Epidermal melanocyte (primary cell): ENCODE measurements around the gene BCAS3.
"Not testable (repeated sequence)": the region's sequence is repeated elsewhere in the genome, so short reads cannot be mapped to it uniquely, and the experiment has no call there.

Experiments used
- DNase-seq: peaks from one replicate; pipeline ENCODE4 v3.0.0; 2011; ENCODE audit warnings: low spot score; ENCODE audit not compliant: insufficient read length

BCAS3 gene

DNA sequence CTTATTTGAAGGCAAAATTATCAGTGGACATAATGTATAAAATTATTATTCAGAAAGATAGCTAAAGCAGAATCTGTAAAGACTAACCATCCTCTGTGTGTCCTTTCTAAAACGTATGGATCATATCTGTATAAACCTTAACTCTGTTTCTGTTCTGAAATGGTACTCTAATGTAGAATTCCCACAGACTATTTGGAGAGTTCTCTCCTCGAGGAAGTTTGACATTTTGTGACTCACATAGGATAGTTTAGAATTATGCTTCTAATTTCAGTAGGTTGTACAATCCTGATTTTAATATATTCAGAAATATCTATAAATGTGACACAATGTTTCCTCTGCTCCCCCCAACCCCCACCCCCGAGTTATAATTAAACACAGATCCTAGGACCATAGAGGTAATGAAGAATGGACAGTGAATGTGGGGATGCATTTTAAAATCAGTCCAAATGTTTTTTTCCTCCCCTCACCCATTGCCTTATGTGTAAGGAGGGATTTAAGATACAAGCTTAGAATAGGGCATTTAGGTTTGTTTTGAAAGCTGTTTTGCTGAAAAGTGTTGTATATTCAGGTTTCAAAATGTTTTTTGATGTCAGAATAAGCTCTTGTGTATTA lies 66.8 kb downstream of the BCAS3 start:
- DNase-seq: no peak

DNA sequence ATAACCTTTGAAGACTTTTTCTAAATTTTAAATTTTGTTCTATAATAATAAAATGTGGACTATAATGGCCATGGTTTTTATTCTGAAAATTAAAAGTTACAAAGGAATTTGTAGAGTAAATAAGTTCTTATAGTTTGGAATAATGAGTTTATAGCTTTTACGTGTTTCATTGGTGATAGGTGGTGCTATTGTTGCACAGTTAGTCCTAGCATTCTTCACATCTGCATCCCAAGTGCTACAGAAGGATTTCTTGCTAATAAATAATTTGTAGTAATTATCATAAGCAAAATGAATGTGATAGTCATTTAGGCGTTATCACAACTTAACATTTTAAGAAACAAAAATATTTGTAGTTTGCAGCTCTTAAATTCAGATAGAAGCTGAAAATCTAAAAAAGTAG lies 67.9 kb downstream of the BCAS3 start:
- DNase-seq: no peak

DNA sequence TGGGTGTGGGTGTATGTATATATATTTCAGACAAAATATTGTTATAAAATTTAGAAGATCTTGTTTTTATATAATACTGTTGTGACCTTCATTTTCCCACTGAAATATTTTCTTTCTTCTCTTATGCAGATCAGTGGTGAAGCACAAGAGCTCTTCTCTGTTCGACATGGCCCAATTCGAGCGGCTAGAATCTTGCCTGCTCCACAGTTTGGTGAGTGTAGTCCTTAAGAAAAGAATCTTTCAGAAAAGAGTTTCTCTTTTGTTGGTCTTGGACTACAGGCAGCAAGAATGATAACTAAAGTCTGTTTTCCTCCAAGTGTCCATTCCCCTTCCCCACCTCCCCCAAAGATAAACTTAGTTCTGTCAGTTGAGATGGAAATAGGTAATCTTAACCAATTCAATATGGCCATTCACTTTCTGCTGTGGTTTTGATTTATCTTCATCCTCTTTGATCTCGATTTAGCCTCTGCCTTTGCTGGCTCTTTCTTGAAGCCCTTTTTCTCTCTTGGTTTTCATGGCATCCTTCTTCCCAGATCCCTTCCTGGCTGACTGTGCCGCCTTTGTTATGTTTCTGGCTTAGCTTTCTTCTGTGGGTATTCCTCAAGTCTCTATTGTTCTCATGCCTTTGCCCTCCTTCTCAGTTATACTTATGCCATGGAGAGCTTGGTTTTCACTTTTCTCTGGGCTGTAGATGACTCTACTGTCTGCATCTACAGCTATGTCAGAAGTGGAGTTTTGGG lies 69.6 kb downstream of the BCAS3 start:
- DNase-seq: no peak

DNA sequence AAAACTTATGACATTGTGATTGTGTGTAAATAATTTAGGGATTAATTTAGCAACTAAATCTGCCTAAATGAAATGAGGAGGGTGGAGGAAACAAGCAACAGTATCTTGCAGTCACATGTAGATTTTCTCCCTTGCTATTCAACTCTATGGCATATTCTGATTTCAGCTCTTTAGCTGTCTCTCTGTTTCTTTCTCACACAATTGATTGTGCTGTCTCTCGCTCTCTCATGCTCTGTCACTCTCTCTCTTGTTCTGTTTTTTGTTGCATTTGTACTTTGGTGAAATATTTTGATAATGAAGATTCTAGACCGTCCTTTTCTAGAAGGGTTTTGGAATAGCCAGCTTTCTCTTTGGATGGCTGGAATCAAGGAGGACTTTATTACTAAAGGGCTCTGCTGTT lies 70.6 kb downstream of the BCAS3 start:
- DNase-seq: no peak

DNA sequence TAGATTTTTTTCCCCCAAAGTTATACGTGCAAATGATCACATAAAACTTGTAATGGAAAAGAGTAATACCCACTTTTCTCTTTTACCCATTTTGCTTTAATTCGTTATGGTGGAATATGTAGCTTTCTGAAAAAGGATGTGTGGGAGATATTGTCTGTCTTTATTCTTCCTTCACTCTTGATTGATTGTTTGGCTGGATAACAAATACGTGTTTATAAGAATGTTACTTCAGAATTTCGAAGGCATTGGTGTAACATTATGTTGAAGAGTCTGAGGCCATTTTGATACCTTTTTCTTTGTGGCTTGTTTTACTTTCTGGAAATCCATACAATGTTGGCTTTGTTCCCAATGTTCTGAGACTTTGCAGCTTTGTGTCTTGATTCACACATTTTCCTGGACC lies 71.4 kb downstream of the BCAS3 start:
- DNase-seq: no peak

DNA sequence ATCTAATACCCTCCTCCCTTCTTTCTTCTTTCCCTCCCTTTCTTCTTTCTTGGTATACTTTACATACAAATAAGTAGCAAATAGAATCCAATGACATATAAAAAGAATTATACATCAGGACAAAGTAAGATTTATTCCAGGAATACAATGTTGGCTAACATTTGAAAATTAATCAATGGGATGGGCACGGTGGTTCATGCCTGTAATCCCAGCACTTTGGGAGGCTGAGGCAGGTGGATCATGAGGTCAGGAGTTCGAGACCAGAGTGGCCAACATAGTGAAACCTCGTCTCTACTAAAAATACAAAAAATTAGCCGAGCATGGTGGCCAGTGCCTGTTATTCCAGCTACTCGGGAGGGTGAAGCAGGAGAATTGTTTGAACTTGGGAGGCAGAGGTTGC lies 72.1 kb downstream of the BCAS3 start:
- DNase-seq: no peak

DNA sequence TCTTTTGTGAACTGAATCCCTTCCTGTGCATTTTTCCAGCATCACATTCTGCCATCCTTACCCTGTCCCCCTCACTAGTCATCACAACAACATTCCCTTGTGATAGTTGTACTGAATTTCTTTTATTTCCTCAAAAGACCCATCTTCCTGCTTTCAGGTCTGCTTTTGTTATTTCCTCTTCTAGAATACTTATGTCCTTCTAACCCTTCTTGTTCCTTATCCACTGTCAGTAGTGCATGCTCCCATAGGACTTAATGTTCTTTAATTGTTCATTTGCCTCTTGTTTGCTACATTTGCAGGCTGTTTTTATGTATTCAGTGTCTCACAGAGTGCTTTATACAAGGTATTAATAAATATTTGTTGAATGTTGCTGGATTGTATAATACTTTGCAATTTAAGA lies 73.0 kb downstream of the BCAS3 start:
- DNase-seq: no peak

DNA sequence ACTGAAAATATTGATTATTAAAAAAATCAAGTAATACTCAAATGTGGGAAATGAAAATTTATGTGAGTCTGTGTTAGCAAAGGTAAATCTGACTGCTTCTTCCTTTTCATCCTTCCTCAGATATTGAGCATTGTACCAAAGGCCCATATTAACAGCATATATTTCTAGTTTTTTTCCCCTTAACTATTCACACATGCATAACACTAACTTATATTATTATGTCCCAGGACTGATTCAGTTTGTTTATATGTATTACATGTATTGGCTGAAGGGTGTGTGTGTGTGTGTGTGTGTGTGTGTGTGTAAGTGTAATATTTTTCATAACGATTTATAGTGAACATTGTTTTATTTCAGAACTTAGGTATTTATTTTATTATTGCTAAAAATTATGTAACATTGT lies 74.2 kb downstream of the BCAS3 start:
- no peak for DNase-seq

DNA sequence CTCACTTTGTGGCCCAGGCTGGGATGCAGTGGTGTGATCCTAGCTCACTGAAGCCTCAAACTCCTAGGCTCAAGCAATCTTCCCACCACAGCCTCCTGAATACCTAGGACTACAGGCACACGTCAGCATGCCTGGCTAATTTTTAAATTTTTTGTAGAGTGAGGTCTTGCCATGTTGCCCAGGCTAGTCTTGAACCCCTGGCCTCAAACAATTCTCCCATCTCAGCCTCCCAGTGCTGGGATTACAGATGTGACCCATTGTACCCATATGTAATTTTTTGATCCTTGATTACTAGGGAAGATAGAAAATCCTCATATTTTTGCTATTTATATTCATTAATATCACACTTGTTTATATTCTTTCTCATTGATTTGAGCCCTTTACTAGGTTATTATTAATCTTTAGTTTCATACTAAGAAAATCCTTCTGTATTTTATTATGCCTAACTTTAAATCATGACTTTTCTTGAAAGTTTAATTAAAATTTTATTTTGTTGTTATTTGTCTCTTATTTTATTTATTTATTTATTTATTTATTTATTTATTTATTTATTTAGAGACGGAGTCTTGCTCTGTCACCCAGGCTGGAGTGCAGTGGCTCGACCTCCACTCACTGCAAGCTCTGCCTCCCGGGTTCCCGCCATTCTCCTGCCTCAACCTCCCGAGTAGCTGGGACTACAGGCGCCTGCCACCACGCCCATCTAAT lies 75.4 kb downstream of the BCAS3 start:
- no peak for DNase-seq

DNA sequence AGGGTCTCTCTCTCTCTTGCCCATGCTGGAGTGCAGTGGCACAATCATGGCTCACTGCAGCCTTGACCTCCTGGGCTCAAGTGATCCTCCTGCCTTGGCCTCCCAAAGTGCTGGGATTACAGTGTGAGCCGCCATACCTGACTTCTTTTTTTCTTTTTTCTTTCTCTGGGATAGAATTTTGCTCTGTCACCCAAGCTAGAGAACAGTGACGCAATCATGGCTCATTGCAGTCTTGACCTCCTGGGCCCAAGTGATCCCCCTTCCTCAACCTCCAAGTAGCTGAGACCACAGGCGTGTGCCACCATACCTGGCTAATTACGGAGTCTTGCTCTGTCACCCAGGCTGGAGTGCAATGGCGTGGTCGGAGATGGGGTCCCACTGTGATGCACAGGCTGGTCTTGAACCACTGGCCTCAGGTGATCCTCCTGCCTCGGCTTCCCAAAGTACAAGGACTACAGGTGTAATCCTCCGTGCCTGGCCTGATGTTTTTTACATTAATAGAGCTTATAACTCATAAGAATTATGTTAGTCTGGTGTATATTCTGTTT lies 76.5 kb downstream of the BCAS3 start:
- DNase-seq: no peak

DNA sequence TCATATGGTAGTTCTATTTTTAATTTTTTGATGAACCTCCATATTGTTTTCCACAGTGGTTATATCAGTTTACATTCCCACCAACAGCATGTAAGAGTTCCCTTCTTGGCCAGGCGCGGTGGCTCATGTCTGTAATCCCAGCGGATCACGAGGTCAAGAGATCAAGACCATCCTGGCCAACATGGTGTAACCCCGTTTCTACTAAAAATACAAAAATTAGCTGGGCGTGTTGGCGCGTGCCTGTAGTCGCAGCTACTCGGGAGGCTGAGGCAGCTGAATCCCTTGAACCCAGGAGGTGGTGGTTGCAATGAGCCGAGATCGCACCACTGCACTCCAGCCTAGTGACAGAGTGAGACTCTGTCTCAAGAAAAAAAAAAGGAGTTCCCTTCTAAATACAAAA lies 79.1 kb downstream of the BCAS3 start:
- DNase-seq: not testable (repeated sequence)

DNA sequence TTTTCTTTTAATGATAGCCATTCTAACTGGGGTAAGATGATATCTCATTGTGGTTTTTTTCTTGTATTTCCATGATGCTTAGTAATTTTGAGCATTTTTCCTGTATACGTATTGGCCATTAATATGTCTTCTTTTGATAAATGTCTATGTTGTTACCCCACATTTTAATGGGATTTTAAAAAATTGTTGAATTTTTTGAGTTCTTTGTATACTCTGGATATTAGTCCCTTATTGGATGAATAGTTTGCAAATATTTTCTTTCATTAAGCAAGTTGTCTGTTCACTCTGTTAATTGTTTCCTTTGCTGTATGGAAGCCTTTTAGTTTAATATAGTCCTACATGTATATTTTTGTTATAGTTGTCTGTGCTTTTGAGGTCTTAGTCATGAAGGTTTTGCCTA lies 79.8 kb downstream of the BCAS3 start:
- no peak for DNase-seq

DNA sequence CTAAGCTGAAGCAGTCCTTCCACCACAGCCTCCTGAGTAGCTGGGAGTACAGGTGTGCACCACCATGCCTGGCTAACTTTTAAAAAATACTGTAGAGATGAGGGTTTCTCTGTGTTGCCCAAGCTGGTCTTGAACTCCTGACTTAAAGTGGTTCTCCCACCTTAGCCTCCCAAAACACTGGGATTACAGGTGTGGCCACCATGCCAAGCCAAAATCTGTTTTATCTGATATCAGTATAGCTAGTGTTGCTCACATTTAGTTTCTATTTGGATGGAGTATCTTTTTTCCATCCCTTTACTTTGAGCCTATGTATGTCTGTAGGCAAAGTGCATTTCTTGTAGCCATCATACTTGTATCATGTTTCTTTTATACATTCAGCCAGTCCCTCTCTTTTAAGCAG lies 82.1 kb downstream of the BCAS3 start:
- DNase-seq: no peak

DNA sequence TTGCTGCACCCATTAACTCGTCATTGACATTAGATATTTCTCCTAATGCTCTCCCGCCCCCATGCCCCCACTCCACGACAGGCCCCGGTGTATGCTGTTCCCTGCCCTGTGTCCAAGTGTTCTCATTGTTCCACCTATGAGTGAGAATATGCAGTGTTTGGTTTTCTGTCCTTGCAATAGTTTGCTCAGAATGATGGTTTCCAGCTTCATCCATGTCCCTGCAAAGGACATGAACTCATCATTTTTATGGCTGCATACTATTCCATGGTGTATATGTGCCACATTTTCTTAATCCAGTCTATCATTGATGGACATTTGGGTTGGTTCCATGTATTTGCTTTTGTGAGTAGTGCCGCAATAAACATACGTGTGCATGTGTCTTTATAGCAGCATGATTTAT lies 83.7 kb downstream of the BCAS3 start:
- DNase-seq: not testable (repeated sequence)

DNA sequence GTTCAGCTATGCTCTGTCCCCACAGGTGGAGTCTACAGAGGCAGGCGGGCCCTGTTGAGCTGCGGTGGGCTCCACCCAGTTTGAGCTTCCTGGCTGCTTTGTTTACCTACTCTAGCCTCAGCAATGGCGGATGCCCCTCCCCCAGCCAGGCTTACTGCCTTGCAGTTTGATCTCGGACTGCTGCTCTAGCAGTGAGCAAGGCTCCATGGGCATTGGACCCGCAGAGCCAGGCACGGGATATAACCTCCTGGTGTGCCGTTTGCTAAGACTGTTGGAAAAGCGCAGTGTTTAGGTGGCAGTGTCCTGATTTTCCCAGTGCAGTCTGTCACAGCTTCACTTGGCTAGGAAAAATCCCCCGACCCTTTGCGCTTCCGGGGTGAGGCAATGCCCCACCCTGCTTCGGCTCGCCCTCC lies 89.1 kb downstream of the BCAS3 start:
- no peak for DNase-seq

DNA sequence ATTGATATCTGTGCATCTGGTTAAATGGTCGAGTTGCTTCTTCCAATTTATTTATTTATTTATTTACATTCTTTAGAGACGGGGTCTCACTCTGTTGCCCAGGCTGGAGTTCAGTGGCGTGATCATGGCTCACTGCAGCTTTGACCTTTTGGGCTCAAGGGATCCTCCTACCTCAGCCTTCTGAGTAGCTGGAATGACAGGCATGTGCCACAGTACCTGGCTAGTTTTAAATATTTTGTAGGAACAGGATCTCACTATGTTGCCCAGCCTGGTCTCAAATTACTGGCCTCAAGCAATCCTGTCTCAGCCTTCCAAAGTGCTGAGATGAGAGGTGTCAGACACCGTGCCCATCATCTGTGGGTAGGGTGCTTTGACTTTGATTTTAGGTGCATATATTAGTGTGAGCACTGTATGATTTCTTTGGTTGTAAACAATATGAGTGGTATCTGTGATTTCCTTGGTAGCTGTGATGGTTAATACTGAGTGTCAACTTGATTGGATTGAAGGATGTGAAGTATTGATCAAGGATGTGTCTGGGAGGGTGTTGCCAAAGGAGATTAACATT lies 90.2 kb downstream of the BCAS3 start:
- DNase-seq: no peak

DNA sequence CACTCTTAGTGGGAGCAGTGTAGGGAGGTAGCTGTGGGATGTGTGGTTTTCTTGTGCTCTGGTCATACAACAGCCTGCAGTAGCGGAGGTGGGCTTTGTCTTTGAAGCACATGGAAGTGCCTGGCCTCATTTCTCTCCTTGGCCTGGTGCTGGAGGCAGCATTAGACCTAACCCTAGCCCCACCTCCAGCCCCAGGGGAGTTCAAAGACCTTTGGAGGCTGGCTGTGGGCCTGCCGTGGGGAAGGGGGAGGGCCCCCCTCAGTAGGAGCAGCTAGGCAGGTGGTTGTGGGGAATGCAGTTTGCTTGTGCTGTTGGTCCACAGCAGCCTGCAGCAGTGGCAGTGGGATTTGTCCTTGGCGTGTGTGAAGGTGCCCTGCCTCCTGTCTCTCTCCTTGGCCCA lies 91.7 kb downstream of the BCAS3 start:
- DNase-seq: no peak

DNA sequence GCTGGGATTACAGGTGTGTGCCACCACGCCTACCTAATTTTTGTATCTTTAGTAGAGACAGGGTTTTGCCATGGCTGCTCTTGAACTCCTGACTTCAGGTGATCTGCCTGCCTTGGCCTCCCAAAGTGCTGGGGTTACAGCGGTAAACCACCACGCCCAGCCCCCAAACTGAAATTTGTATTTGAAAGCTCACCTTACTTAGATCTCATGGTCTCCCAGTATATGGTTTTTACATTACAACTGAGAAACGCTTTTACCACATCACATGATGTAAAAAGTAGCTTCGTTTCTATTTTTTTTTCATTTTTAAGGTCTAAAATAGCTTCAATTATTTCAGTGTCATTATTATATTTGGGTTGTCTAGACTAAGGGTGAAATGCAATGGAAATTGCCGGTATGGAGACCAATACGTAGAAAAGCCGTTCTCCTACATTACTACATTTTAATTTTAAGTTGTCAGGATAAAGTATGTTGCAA lies 93.3 kb downstream of the BCAS3 start:
- DNase-seq: no peak

DNA sequence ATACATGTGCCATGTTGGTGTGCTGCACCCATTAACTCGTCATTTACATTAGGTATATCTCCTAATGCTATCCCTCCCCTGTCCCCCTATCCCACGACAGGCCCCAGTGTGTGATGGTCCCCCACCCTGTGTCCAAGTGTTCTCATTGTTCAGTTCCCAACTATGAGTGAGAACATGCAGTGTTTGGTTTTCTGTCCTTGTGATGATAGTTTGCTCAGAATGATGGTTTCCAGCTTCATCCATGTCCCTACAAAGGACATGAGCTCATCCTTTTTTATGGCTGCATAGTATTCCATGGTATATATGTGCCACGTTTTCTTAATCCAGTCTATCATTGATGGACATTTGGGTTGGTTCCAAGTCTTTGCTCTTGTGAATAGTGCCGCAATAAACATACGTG lies 94.0 kb downstream of the BCAS3 start:
- DNase-seq: not testable (repeated sequence)

DNA sequence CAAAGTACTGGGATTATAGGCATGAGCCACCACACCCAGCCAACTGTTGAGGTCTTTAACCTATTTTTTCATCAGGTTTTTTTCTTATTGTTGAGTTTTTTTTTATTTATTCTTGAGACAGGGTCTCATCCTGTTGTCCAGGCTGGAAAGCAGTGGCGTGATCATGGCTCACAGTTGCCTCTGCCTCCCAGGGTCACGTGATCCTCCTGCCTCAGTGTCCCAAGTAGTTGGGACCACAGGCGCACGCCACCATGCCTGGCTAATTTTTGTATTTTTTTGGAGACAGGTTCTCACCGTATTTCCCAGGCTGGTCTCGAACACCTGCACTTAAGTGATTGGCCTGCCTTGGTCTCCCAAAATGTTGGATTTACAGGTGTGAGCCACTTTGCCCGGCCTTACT lies 95.9 kb downstream of the BCAS3 start:
- no peak for DNase-seq

DNA sequence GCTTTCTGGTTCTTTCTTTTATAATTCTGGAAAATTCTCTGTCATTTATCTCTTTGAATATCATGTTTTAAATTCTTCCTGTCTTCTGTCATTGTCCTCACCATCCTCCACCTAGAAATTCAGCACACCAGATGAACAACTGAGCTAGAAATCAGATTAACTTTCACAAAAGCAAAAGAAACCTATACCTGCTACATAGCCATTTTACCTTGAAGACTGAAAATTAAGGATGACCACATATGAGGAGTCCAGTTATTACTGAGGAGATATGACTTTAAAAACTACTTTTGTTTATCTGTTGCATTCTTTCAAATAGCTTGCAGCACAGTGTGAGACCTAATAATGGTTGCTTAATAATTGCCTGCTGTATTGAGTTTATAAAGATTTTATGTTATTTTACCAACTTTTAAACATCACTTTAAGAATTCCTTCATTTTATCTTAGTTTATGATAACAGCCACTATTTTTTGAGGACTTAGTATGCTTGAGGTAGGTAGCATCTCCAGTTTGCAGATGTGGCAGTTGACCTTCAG lies 104.3 kb downstream of the BCAS3 start:
- DNase-seq: no peak

DNA sequence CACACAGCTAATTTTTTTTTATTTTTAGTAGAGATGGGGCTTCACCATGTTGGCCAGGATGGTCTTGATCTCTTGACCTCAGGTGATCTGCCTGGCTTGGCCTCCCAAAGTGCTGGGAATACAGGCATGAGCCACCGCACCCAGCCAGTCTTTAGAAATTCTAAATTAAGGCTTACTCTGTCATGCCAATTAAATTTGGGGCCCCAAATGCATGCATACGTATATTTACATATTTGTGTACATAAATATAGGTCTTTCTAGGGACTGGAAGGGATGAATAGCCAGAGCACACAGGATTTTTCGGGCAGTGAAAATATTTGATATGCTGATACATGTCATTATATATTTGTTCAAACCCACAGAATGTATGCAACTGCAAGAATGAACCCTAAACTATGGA lies 105.1 kb downstream of the BCAS3 start:
- no peak for DNase-seq
